Stimulated activated CD4-positive, alpha-beta T cell treated with anti-CD3 and anti-CD28 coated beads, Interleukin-4, amount 100 ng/mL, for 4 hours (primary cell): ENCODE measurements around the gene C1orf74.

ENCODE experiments used
- DNase-seq, 2 experiments: peaks; one replicate each; pipeline ENCODE4 v3.0.0-alpha.2; 2020

Gene C1orf74

GRCh38 chr1:209769171-209769904 is 15.0 kb downstream of the C1orf74 start:
- peak; percentile 58 to 77 for DNase-seq

- DNase-seq = peak; percentile 67 to 81
Observed at GRCh38 chr1:209768354-209768774, 16.0 kb downstream of the C1orf74 start.

- no peak for DNase-seq
Observed at GRCh38 chr1:209767706-209768105, 16.7 kb downstream of the C1orf74 start.

- DNase-seq = no peak
Observed at GRCh38 chr1:209767096-209767495, 17.3 kb downstream of the C1orf74 start.

GRCh38 chr1:209766051-209766450 is 18.3 kb downstream of the C1orf74 start:
- DNase-seq = no peak

- DNase-seq = no peak
Observed at GRCh38 chr1:209761011-209761635, 23.2 kb downstream of the C1orf74 start.

- DNase-seq = no peak
Observed at GRCh38 chr1:209759829-209760359, 24.5 kb downstream of the C1orf74 start.

- peak in 1 of 2 experiments; percentile 21 for DNase-seq
Observed at GRCh38 chr1:209758400-209758799, 26.0 kb downstream of the C1orf74 start.

GRCh38 chr1:209756615-209757445 is 27.5 kb downstream of the C1orf74 start:
- DNase-seq = peak in 1 of 2 experiments; percentile 36

GRCh38 chr1:209755926-209756614 is 28.3 kb downstream of the C1orf74 start, which contains the start of gene TRAF3IP3:
TSS of gene TRAF3IP3 (plus strand) at chr1:209756053. CDS start at chr1:209760040, 3,987 bp downstream.
- peak; percentile 57 to 69 for DNase-seq

- DNase-seq = no peak
Observed at GRCh38 chr1:209755256-209755655, 29.1 kb downstream of the C1orf74 start.

GRCh38 chr1:209752890-209753289 is 31.5 kb downstream of the C1orf74 start:
- no peak for DNase-seq

GRCh38 chr1:209751627-209752231 is 32.6 kb downstream of the C1orf74 start:
- DNase-seq = no peak

GRCh38 chr1:209749670-209750323 is 34.6 kb downstream of the C1orf74 start:
- DNase-seq = no peak

- no peak for DNase-seq
Observed at GRCh38 chr1:209749205-209749604, 35.2 kb downstream of the C1orf74 start.

GRCh38 chr1:209748620-209749019 is 35.7 kb downstream of the C1orf74 start:
- no peak for DNase-seq

- DNase-seq = peak; percentile 69 to 81
Observed at GRCh38 chr1:209747580-209748262, 36.6 kb downstream of the C1orf74 start.

- DNase-seq = no peak
Observed at GRCh38 chr1:209746451-209747165, 37.8 kb downstream of the C1orf74 start.

GRCh38 chr1:209743145-209743482 is 41.2 kb downstream of the C1orf74 start:
- no peak for DNase-seq

GRCh38 chr1:209742409-209743144 is 41.8 kb downstream of the C1orf74 start:
- no peak for DNase-seq
